Upper lobe of left lung (tissue), 6 donors: ENCODE results near the gene TBC1D5. TPM values are rescaled to one million over a fixed set of nuclear protein-coding genes. Genes with fewer than 3 reads are reported as not detected.
A peak's percentile ranks its signal among the peaks of the same experiment; 100 is the strongest.
"Not testable (repeated sequence)": the region's sequence is repeated elsewhere in the genome, so short reads cannot be mapped to it uniquely, and the experiment has no call there.

Source experiments
- ATAC-seq, 2 donors: fragments of 200-7000 bp; cut with Tn5 transposase; one replicate each; pipeline ENCODE4 v1.9.1; 2022; ENCODE audit warnings: mild to moderate bottlenecking in 2 of 2, moderate library complexity in 2 of 2; ENCODE audit not compliant: low FRiP score in 2 of 2
- DNase-seq, 2 donors: peaks; one replicate each; pipeline ENCODE4 v3.0.0-alpha.2; 2019 to 2020
- H3K27ac ChIP-seq, 4 donors: fragments of 200-600 bp; sonication (generic); one replicate each; pipeline ENCODE4 v1.5.1; 2016 to 2019
- H3K27me3 ChIP-seq, 4 donors: fragments of 200-600 bp; sonication (generic); one replicate each; pipeline ENCODE4 v1.5.1; 2017 to 2019
- H3K36me3 ChIP-seq, 4 donors: fragments of 200-600 bp; sonication (generic); one replicate each; pipeline ENCODE4 v1.5.1; 2016 to 2019
- H3K4me1 ChIP-seq, 4 donors: fragments of 200-600 bp; sonication (generic); one replicate each; pipeline ENCODE4 v1.5.1; 2018 to 2019
- H3K4me3 ChIP-seq, 4 donors: fragments of 200-600 bp; sonication (generic); one replicate each; pipeline ENCODE4 v1.5.1; 2017 to 2019; ENCODE audit warnings: mild to moderate bottlenecking in 2 of 4, moderate library complexity in 1 of 4
- H3K9me3 ChIP-seq, 4 donors: fragments of 200-600 bp; sonication (generic); one replicate each; pipeline ENCODE4 v1.5.1; 2018 to 2019
- CTCF ChIP-seq, 6 experiments: fragments of 450-650 bp in 4 of 6; fragments of 200-600 bp in 2 of 6; sonication (generic) in 2 of 6; IDR thresholded peaks; one replicate each; pipeline ENCODE4 v1.5.1; 2016 to 2019; ENCODE audit warnings: antibody characterized with exemption in 6 of 6
- EP300 ChIP-seq, 4 donors: sonication (generic); formaldehyde crosslinking; IDR thresholded peaks; one replicate each; pipeline ENCODE4 v1.5.1; 2017; ENCODE audit warnings: antibody characterized with exemption in 4 of 4, control low read depth in 2 of 4
- POLR2A ChIP-seq, 4 donors: fragments of 450-650 bp; IDR thresholded peaks; one replicate each; pipeline ENCODE4 v1.5.1; 2016 to 2017; ENCODE audit warnings: antibody characterized with exemption in 4 of 4, mild to moderate bottlenecking in 2 of 4
- POLR2AphosphoS5 ChIP-seq, 2 donors: sonication (generic); formaldehyde crosslinking; IDR thresholded peaks; one replicate each; pipeline ENCODE4 v1.5.1; 2017; ENCODE audit warnings: antibody characterized with exemption in 2 of 2
- WGBS, 2 donors: methylation state at CpG; one replicate each; pipeline ENCODE4 v1.1.5; 2017 to 2018; 5-methylcytosine and 5-hydroxymethylcytosine counted together
- total RNA-seq, 6 donors: library from RNA; depleted of rRNA in 4 of 6; stranded (reverse); fragments of >200 nt in 4 of 6; gene quantifications; one replicate each; pipeline versions ENCODE4 v1.1.0 to v1.2.1, GENCODE V29; 2016 to 2021
- donor health status: DM: no; HTN: no; CAD: no; lungs with moderate emphysema.
- donor health status: DM: no; HTN: yes; CAD: no; lungs with severe emphysema.

TBC1D5 gene, protein sequence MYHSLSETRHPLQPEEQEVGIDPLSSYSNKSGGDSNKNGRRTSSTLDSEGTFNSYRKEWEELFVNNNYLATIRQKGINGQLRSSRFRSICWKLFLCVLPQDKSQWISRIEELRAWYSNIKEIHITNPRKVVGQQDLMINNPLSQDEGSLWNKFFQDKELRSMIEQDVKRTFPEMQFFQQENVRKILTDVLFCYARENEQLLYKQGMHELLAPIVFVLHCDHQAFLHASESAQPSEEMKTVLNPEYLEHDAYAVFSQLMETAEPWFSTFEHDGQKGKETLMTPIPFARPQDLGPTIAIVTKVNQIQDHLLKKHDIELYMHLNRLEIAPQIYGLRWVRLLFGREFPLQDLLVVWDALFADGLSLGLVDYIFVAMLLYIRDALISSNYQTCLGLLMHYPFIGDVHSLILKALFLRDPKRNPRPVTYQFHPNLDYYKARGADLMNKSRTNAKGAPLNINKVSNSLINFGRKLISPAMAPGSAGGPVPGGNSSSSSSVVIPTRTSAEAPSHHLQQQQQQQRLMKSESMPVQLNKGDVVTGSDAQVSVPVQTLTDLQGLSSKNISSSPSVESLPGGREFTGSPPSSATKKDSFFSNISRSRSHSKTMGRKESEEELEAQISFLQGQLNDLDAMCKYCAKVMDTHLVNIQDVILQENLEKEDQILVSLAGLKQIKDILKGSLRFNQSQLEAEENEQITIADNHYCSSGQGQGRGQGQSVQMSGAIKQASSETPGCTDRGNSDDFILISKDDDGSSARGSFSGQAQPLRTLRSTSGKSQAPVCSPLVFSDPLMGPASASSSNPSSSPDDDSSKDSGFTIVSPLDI
- total RNA-seq = 100 to 1,000 TPM in 1 of 6 donors, 10 to 100 TPM in 5; 53.0 to 135 (median 63.3) TPM

DNA sequence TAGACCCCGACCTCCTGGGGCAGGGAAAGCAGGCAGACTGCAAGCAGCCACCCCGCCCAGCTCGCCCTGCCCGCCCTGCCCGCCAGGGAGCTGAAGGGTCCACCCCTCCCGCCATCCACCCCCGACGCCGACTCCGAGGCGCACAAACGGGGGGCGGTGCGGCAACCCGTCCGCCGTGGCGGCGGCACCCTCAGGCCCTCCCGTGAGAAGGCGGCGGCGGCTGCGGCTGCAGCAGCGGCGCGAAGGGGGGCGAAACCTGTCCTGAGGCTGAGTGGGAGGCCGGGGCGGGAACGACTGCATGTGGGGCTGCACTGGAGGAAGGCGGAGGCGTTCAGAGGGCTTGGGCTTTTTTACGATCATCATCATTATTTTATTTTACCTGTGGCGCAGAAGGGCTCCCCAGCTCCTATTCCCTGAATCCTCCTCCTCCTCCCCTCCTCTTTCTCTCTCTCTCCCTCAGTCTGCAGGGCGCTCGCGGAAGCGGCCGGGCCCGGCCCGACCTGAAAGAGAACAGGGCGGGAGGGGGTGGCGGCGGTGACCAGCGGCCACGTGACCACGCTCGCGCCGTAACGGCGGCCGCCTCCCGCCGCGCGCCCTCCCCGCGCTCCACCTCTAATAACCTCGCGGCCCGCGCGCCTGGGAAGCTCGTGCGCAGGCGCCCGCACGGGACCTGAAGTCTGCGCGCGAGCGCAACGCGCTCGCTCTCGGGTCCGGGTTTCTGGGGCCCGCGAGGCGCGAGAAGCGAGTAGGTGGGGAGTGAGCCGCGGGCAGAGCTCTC, at the start of gene TBC1D5:
Gene TBC1D5, minus strand, starts transcription at position 530 of the 778 bp plus-strand sequence. CDS start 234,061 bp downstream, outside the sequence.
- H3K27me3 ChIP-seq = no peaks in the 10 kb centered on the region
- H3K27ac ChIP-seq = peak within 1 kb of the TSS; percentile 95 to 98 (median 98)
- H3K9me3 ChIP-seq = no peaks in the 10 kb centered on the region
- H3K4me1 ChIP-seq = peaks cover 12 to 37% (median 22%) of the 10 kb centered on the region in 4 donors
- DNase-seq (peak; percentile 98 to 99), ATAC-seq (peak; percentile 97 to 98)
- WGBS, 2 donors = 0% methylated on average over 14 to 48 of the region's 86 CpGs
- H3K4me3 ChIP-seq = peak within 1 kb of the TSS; percentile 69 to 94 (median 88)
- no peaks in the 10 kb centered on the region for H3K36me3 ChIP-seq
- TF ChIP-seq CTCF (IDR thresholded peaks at IDR 0.05) (peak in 3 of 6 experiments; percentile 6 to 36 (median 22)), POLR2AphosphoS5 (IDR thresholded peaks at IDR 0.05) (peak; percentile 74 to 86), EP300 (IDR thresholded peaks at IDR 0.05) (no peak), POLR2A (IDR thresholded peaks at IDR 0.05) (peak in 2 of 4 donors; percentile 82 to 95)

GRCh38 chr3:17783426-17783825, 41.0 kb upstream of the TBC1D5 start:
- Histone ChIP-seq H3K36me3 (no peaks in the 10 kb centered on the region), H3K27ac (no peak overlapping the region), H3K27me3 (no peaks in the 10 kb centered on the region), H3K4me1 (no peaks in the 10 kb centered on the region), H3K9me3 (no peaks in the 10 kb centered on the region), H3K4me3 (no peak overlapping the region)
- DNase-seq (no peak), ATAC-seq (no peak)
- WGBS, 2 donors = 96 to 97% methylated on average over 1 of the region's 1 CpG
- TF ChIP-seq POLR2A (IDR thresholded peaks at IDR 0.05) (no peak), CTCF (IDR thresholded peaks at IDR 0.05) (no peak), POLR2AphosphoS5 (IDR thresholded peaks at IDR 0.05) (no peak), EP300 (IDR thresholded peaks at IDR 0.05) (no peak)

DNA sequence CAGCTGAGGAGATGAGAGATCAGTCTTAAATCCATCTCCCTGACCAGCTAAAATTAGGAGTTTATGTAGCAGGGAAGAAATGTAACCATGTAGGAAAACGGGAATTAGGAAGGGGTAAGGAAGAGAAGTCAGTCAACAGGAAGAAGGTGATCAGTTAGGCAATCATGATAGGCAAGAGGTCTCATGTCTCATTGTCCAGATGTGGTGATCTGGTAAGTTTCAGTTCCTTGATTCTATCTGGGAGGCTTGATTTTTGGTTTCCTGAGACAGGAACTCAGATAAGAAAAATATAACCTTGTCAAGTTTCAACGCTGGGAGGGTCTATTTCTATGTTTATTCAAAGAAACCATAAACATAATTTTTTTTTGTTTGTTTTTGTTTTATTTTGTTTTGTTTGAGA, 40.3 kb upstream of the TBC1D5 start:
- no peaks in the 10 kb centered on the region for H3K36me3 ChIP-seq
- no peak overlapping the region for H3K27ac ChIP-seq
- no peaks in the 10 kb centered on the region for H3K9me3 ChIP-seq
- DNase-seq (no peak), ATAC-seq (no peak)
- WGBS, 2 donors = 30 to 38% methylated on average over 2 of the region's 2 CpGs
- TF ChIP-seq CTCF (IDR thresholded peaks at IDR 0.05) (no peak), POLR2A (IDR thresholded peaks at IDR 0.05) (no peak), POLR2AphosphoS5 (IDR thresholded peaks at IDR 0.05) (no peak), EP300 (IDR thresholded peaks at IDR 0.05) (no peak)
- H3K4me1 ChIP-seq = no peaks in the 10 kb centered on the region
- no peaks in the 10 kb centered on the region for H3K27me3 ChIP-seq
- H3K4me3 ChIP-seq = no peak overlapping the region

GRCh38 chr3:17780369-17780768, 37.9 kb upstream of the TBC1D5 start:
- WGBS, 2 donors = 44 to 54% methylated on average over 2 of the region's 2 CpGs
- not testable (repeated sequence) for H3K9me3 ChIP-seq, ATAC-seq, H3K27me3 ChIP-seq, H3K4me1 ChIP-seq, H3K27ac ChIP-seq, H3K36me3 ChIP-seq, DNase-seq, H3K4me3 ChIP-seq

DNA sequence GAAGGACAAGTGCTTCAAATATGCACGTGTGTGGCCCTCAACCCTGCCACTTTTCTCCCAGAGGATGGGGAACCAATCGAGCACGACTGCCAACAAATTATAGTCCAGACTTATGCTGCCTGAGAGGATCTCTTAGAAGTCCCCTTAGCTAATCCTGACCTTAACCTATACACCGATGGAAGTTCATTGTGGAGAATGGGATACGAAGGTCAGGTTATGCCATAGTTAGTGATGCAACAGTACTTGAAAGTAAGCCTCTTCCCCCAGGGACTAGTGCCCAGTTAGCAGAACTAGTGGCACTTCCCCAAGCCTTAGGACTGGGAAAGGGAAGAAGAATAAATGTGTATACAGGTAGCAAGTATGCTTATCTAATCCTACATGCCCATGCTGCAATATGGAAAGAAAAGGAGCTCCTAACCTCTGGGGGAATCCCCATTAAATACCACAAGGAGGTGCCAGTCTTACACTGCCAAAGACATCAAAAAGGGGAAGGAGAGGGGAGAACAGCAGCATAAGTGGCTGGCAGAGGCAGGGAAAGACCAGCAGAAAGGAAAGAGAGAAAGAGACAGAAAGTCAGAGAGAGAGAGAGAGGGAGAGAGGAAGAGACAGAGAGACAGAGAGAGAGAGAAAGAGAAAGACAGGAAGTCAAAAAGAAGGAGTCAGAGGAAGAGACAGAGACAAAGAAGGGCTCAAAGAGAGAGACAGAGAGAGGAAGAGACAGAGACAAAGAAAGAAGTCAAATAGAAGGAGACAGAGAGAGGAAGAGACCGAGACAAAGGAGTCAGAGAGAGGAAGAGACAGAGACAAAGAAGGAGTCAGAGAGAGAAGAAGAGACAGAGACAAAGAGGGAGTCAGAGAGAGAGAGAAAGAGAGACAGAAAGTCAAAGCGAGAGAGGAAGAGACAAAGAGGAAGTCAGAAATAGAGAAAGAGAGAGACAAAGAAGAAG, 37.1 kb upstream of the TBC1D5 start:
- ATAC-seq, DNase-seq, H3K36me3 ChIP-seq, H3K27ac ChIP-seq, H3K27me3 ChIP-seq, H3K9me3 ChIP-seq, H3K4me1 ChIP-seq, H3K4me3 ChIP-seq: not testable (repeated sequence)
- 60 to 68% methylated on average over 7 of the region's 7 CpGs for WGBS, 2 donors

GRCh38 chr3:17777326-17777725, 34.9 kb upstream of the TBC1D5 start:
- H3K4me1 ChIP-seq, H3K4me3 ChIP-seq, ATAC-seq, H3K36me3 ChIP-seq, H3K27ac ChIP-seq, H3K9me3 ChIP-seq, H3K27me3 ChIP-seq: not testable (repeated sequence)
- DNase-seq = peak in 1 of 2 donors; percentile 26
- WGBS, 2 donors = 72 to 74% methylated on average over 6 of the region's 6 CpGs
